MCF 10A (cell line): ENCODE measurements around the gene NCOA4. TPM values are rescaled to one million over a fixed set of nuclear protein-coding genes. Genes with fewer than 3 reads are reported as not detected.

ENCODE experiments used
- BruUV-seq: library from RNA; stranded (reverse); fragments of 400-500 nt; replicated peaks from 2 replicates; lab custom pipeline; 2021; lab: Mats Ljungman, UMichigan
- CTCF ChIA-PET: fragments of 300-600 bp; sonication (Branson Sonifier 250); formaldehyde crosslinking; extraction: SDS; loops from one replicate; lab custom pipeline; 2021; ENCODE audit warnings: antibody characterized with exemption, inconsistent platforms; lab: Yijun Ruan, JAX
- POLR2A ChIA-PET: fragments of 300-600, 350-650 bp; sonication (Branson Sonifier 250); formaldehyde crosslinking; extraction: SDS; loops from one replicate; lab custom pipeline; 2020; ENCODE audit warnings: antibody characterized with exemption, inconsistent platforms; lab: Yijun Ruan, JAX
- DNase-seq: peaks from one replicate; pipeline ENCODE4 v3.0.0-alpha.2; 2018; ENCODE audit not compliant: unreplicated experiment
- H3K27ac Mint-ChIP-seq: one replicate; pipeline ENCODE4 v1.8.0; 2022; ENCODE audit warnings: mild to moderate bottlenecking, low read depth, mixed read lengths; ENCODE audit not compliant: unreplicated experiment
- H3K27me3 Mint-ChIP-seq: one replicate; pipeline ENCODE4 v1.8.0; 2022; ENCODE audit warnings: mixed read lengths; ENCODE audit not compliant: insufficient read depth, unreplicated experiment
- H3K36me3 Mint-ChIP-seq: one replicate; pipeline ENCODE4 v1.8.0; 2022; ENCODE audit warnings: mild to moderate bottlenecking, moderate library complexity, mixed read lengths; ENCODE audit not compliant: insufficient read depth, unreplicated experiment
- H3K4me1 Mint-ChIP-seq: one replicate; pipeline ENCODE4 v1.8.0; 2022; ENCODE audit warnings: mixed read lengths; ENCODE audit not compliant: insufficient read depth, unreplicated experiment
- H3K4me3 Mint-ChIP-seq: one replicate; pipeline ENCODE4 v1.8.0; 2022; ENCODE audit warnings: mild to moderate bottlenecking, moderate library complexity, mixed read lengths; ENCODE audit not compliant: unreplicated experiment
- H3K9me3 Mint-ChIP-seq: one replicate; pipeline ENCODE4 v1.8.0; 2022; ENCODE audit warnings: mixed read lengths; ENCODE audit not compliant: unreplicated experiment
- CTCF ChIP-seq: fragments of 200-600 bp; IDR thresholded peaks from one replicate; pipeline ENCODE4 v1.8.0; 2022; ENCODE audit warnings: antibody characterized with exemption, mild to moderate bottlenecking; ENCODE audit not compliant: unreplicated experiment
- intact Hi-C: fragments of 100-400 bp; cut with micrococcal nuclease; formaldehyde crosslinking; loops from 2 replicates; pipeline ENCODE4 v1.14.1; 2022
- total RNA-seq: library from RNA; stranded (reverse); gene quantifications from 2 replicates; pipeline ENCODE4 v1.2.3, GENCODE V29; 2022

NCOA4 gene
- total RNA-seq, 1 experiment from 2014 or later = 81.6 TPM

GRCh38 chr10:46046261-46046660 is 15.8 kb upstream of the NCOA4 start, which contains the start of gene MSMB:
Gene MSMB (minus strand): TSS chr10:46046269. CDS start chr10:46046237, 32 bp downstream.
- BruUV-seq = no TSS peak
- Mint-ChIP-seq H3K9me3 (no peaks in the 10 kb centered on the region), H3K36me3 (no peaks in the 10 kb centered on the region), H3K27me3 (peaks cover 64% of the 10 kb centered on the region), H3K4me3 (no peak within 1 kb of the TSS), H3K4me1 (peaks cover 18% of the 10 kb centered on the region), H3K27ac (no peak within 1 kb of the TSS)
- TF ChIP-seq CTCF = no peak
- ChIA-PET CTCF (interaction anchor here (0.9 kb wide), 1 partner anchor 279 kb away, joined by 4 read pairs; no protein-coding TSS in a partner anchor), POLR2A (no interaction called here)
- DNase-seq = no peak
- intact Hi-C loops = no loop called here

GRCh38 chr10:46042527-46042926 is 12.1 kb upstream of the NCOA4 start:
- Mint-ChIP-seq H3K4me3 (no peak overlapping the region), H3K27me3 (peaks cover 45% of the 10 kb centered on the region), H3K9me3 (no peaks in the 10 kb centered on the region), H3K4me1 (peaks cover 12% of the 10 kb centered on the region), H3K36me3 (no peaks in the 10 kb centered on the region), H3K27ac (no peak overlapping the region)
- no TSS peak for BruUV-seq
- CTCF ChIA-PET = interaction anchor here (1.5 kb wide), 1 partner anchor 9 kb away, joined by 7 read pairs; no protein-coding TSS in a partner anchor
- intact Hi-C loops = no loop called here
- POLR2A ChIA-PET = interaction anchor here (1.1 kb wide), 1 partner anchor 10 kb away, joined by 4 read pairs; no protein-coding TSS in a partner anchor
- DNase-seq = peak; percentile 49
- no peak for TF ChIP-seq CTCF

- DNase-seq = no peak
- ChIA-PET CTCF (interaction anchor here (0.6 kb wide), 1 partner anchor 58 kb away, joined by 3 read pairs; no protein-coding TSS in a partner anchor), POLR2A (interaction anchor here (1.0 to 1.2 kb wide), 2 partner anchors 11 to 12 kb away, joined by 3 to 4 read pairs; no protein-coding TSS in a partner anchor)
- Mint-ChIP-seq H3K4me3 (no peak overlapping the region), H3K4me1 (peaks cover 12% of the 10 kb centered on the region), H3K9me3 (no peaks in the 10 kb centered on the region), H3K27ac (no peak overlapping the region), H3K36me3 (no peaks in the 10 kb centered on the region), H3K27me3 (peaks cover 26% of the 10 kb centered on the region)
- intact Hi-C loops = no loop called here
- no TSS peak for BruUV-seq
- TF ChIP-seq CTCF = no peak
Observed at GRCh38 chr10:46040004-46040403, 9.6 kb upstream of the NCOA4 start.

- ChIA-PET POLR2A (interaction anchor here (0.6 kb wide), 1 partner anchor 54 kb away, joined by 3 read pairs; no protein-coding TSS in a partner anchor), CTCF (interaction anchor here (0.5 to 0.6 kb wide), 2 partner anchors 185 to 524 kb away, joined by 3 to 4 read pairs; no protein-coding TSS in a partner anchor)
- Mint-ChIP-seq H3K27ac (no peak overlapping the region), H3K27me3 (peaks cover 8% of the 10 kb centered on the region), H3K9me3 (no peaks in the 10 kb centered on the region), H3K36me3 (no peaks in the 10 kb centered on the region), H3K4me1 (peaks cover 8% of the 10 kb centered on the region), H3K4me3 (no peak overlapping the region)
- no peak for DNase-seq
- no peak for TF ChIP-seq CTCF
- BruUV-seq = no TSS peak
- intact Hi-C loops = loop anchor here (10.0 kb wide), 1 partner anchor 442 kb away; no protein-coding TSS in a partner anchor
Observed at GRCh38 chr10:46037107-46037825, 6.8 kb upstream of the NCOA4 start.
